K562 (cell line): ENCODE data around the gene ABRAXAS1. TPM values are rescaled to one million over a fixed set of nuclear protein-coding genes. Genes with fewer than 3 reads are reported as not detected.

Experiments
- ASH1L ChIP-seq: fragments of 450-650 bp; IDR thresholded peaks from 2 replicates; pipeline ENCODE4 v1.6.1; 2018; ENCODE audit warnings: borderline replicate concordance, mild to moderate bottlenecking, low read depth; ENCODE audit not compliant: partially characterized antibody
- CBFB ChIP-seq: sonication (generic); formaldehyde crosslinking; IDR thresholded peaks from 2 replicates; pipeline ENCODE4 v1.4.0; 2020; ENCODE audit warnings: mild to moderate bottlenecking, missing genetic modification reagents
- DDX20 ChIP-seq: fragments of 450-650 bp; IDR thresholded peaks from 2 replicates; pipeline ENCODE4 v1.6.1; 2016; ENCODE audit warnings: missing genetic modification characterization, low read depth, mild to moderate bottlenecking, missing compliant biosample characterization, moderate library complexity
- EP300 ChIP-seq: IDR thresholded peaks from 2 replicates; pipeline ENCODE4 v1.6.1; 2012; ENCODE audit warnings: low read length, improper control_type of control experiment
- ETV6 ChIP-seq, 3 experiments: fragments of 150-350 bp in 1 of 3; sonication (generic) in 1 of 3; formaldehyde crosslinking in 1 of 3; IDR thresholded peaks; 2 replicates each; pipeline versions ENCODE4 v1.6.1 to v1.8.0; 2014 to 2022; ENCODE audit warnings: borderline replicate concordance in 2 of 3, low read depth in 2 of 3, antibody characterized with exemption in 1 of 3, low read length in 1 of 3, mild to moderate bottlenecking in 1 of 3, missing genetic modification reagents in 1 of 3
- FOXK1 ChIP-seq: sonication (generic); formaldehyde crosslinking; IDR thresholded peaks from 2 replicates; pipeline ENCODE4 v1.8.0; 2022; ENCODE audit warnings: missing genetic modification reagents, mild to moderate bottlenecking, borderline replicate concordance
- NFIX ChIP-seq: fragments of 250-450 bp; sonication (Bioruptor Pico); IDR thresholded peaks from 2 replicates; pipeline ENCODE4 v1.4.0; 2020; ENCODE audit warnings: low read depth, mild to moderate bottlenecking, moderate library complexity
- PHF21A ChIP-seq: fragments of 450-650 bp; IDR thresholded peaks from 2 replicates; pipeline ENCODE4 v1.6.1; 2017; ENCODE audit warnings: low read depth, borderline replicate concordance
- PHTF2 ChIP-seq: fragments of 250-450 bp; sonication (Bioruptor Pico); IDR thresholded peaks from 2 replicates; pipeline ENCODE4 v1.5.0; 2021; ENCODE audit warnings: mild to moderate bottlenecking
- POLR3A ChIP-seq: IDR thresholded peaks from 2 replicates; pipeline ENCODE4 v1.6.1; 2011; ENCODE audit warnings: borderline replicate concordance, mild to moderate bottlenecking, moderate library complexity; ENCODE audit not compliant: insufficient read length, insufficient read depth; ENCODE audit errors: extremely low read depth
- POU5F1 ChIP-seq: fragments of 150-350 bp; IDR thresholded peaks from 2 replicates; pipeline ENCODE4 v1.6.1; 2014; ENCODE audit warnings: borderline replicate concordance, low read length, low read depth, mild to moderate bottlenecking; ENCODE audit not compliant: partially characterized antibody
- SIN3B ChIP-seq: fragments of 450-650 bp; IDR thresholded peaks from 2 replicates; pipeline ENCODE4 v1.6.1; 2017; ENCODE audit warnings: low read depth, mild to moderate bottlenecking, moderate library complexity
- SMARCE1 ChIP-seq: fragments of 450-650 bp; IDR thresholded peaks from 2 replicates; pipeline ENCODE4 v1.7.1; 2016; ENCODE audit warnings: mild to moderate bottlenecking
- VEZF1 ChIP-seq: fragments of 200-800 bp; sonication (Bioruptor generic); IDR thresholded peaks from 2 replicates; pipeline ENCODE4 v1.6.1; 2017; ENCODE audit warnings: missing genetic modification characterization, missing compliant biosample characterization
- ZNF41 ChIP-seq: fragments of 250-450 bp; sonication (Bioruptor Pico); conservative IDR thresholded peaks from 2 replicates; pipeline ENCODE4 v1.4.0; 2020; ENCODE audit warnings: mild to moderate bottlenecking
- ZNF589 ChIP-seq: fragments of 200-800 bp; sonication (Bioruptor generic); IDR thresholded peaks from 2 replicates; pipeline ENCODE4 v1.6.1; 2016; ENCODE audit warnings: low read depth, missing genetic modification characterization, missing compliant biosample characterization
- polyA plus RNA-seq, 8 experiments: library from polyadenylated mRNA; depleted of rRNA in 4 of 8; stranded (reverse) in 5 of 8; unstranded in 3 of 8; fragments of >200 nt; fragmentation: Nextera tagmentation in 2 of 8; fragmentation: Illumina TruSeq in 1 of 8; extraction: Ambion mirVana in 2 of 8; extraction: Trizol in 1 of 8; gene quantifications; 2 replicates each; pipeline versions ENCODE4 v1.2.1 to v1.2.3, GENCODE V29; 2011 to 2014; ENCODE audit warnings: inconsistent platforms in 1 of 8, missing spikeins in 1 of 8
- total RNA-seq, 7 experiments: library from RNA; depleted of rRNA in 6 of 7; stranded (reverse); fragments of >200 nt in 6 of 7; fragmentation: Illumina TruSeq in 2 of 7; extraction: Trizol in 2 of 7; gene quantifications; 2 replicates each; pipeline versions ENCODE4 v1.2.1 to v1.2.3, GENCODE V29; 2011 to 2021; ENCODE audit warnings: low replicate concordance in 1 of 7
- TF ChIP-seq, protein P1 (sequence below): sonication (generic); formaldehyde crosslinking; IDR thresholded peaks from 2 replicates; pipeline ENCODE4 v1.9.0; 2022; ENCODE audit warnings: mild to moderate bottlenecking, missing genetic modification reagents
- TF ChIP-seq, protein P2 (sequence below): fragments of 450-650 bp; formaldehyde crosslinking; IDR thresholded peaks from 2 replicates; pipeline ENCODE4 v1.4.0; 2020; ENCODE audit warnings: mild to moderate bottlenecking, moderate library complexity
- TF ChIP-seq, protein P3 (sequence below), 2 experiments: fragments of 200-800 bp in 1 of 2; sonication (Bioruptor generic) in 1 of 2; sonication (generic) in 1 of 2; formaldehyde crosslinking in 1 of 2; IDR thresholded peaks in 1 of 2; conservative IDR thresholded peaks in 1 of 2; 2 replicates each; pipeline versions ENCODE4 v1.5.0 to v1.6.1; 2016 to 2020; ENCODE audit warnings: missing compliant biosample characterization in 1 of 2, missing genetic modification characterization in 1 of 2, missing genetic modification reagents in 1 of 2

ABRAXAS1 gene
- total and polyA plus RNA-seq, 9 of the 15 experiments (the other 6 are each of a cell fraction or from before 2014, with no cell fraction given) = 10.8 to 48.3 (median 22.1) TPM

GRCh38 chr4:83484500-83485461 lies at the start of gene ABRAXAS1 (continued):
- TF ChIP-seq ETV6 (IDR thresholded peaks at IDR 0.05; ENCODE audit: borderline replicate concordance in 1 of 2, low read depth in 2 of 2, low read length in 1 of 2) (no peak), ETV6 (CRISPR knock-in tag; IDR thresholded peaks at IDR 0.05; ENCODE audit: borderline replicate concordance) (0 out of 2 replicates have a peak, but pooled peaks have one; percentile 51), ZNF589 (CRISPR knock-in tag) (peak; percentile 19; the same call in 1 of the 2 replicates), VEZF1 (peak; percentile 96), ZNF41 (CRISPR knock-in tag) (no peak), PHF21A (no peak), FOXK1 (peak; percentile 93; the same call in 1 of the 2 replicates), NFIX (CRISPR knock-in tag) (no peak), CBFB (CRISPR knock-in tag) (peak; percentile 87; the same call in 1 of the 2 replicates), POLR3A (no peak), ASH1L (peak; percentile 36), SIN3B (no peak), DDX20 (tag) (no peak), PHTF2 (CRISPR knock-in tag) (no peak), POU5F1 (no peak), EP300 (no peak), SMARCE1 (0 out of 2 replicates have a peak, but pooled peaks have one; percentile 31)
- TF ChIP-seq, protein P1, sequence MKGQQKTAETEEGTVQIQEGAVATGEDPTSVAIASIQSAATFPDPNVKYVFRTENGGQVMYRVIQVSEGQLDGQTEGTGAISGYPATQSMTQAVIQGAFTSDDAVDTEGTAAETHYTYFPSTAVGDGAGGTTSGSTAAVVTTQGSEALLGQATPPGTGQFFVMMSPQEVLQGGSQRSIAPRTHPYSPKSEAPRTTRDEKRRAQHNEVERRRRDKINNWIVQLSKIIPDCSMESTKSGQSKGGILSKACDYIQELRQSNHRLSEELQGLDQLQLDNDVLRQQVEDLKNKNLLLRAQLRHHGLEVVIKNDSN = no peak
- TF ChIP-seq, protein P2, sequence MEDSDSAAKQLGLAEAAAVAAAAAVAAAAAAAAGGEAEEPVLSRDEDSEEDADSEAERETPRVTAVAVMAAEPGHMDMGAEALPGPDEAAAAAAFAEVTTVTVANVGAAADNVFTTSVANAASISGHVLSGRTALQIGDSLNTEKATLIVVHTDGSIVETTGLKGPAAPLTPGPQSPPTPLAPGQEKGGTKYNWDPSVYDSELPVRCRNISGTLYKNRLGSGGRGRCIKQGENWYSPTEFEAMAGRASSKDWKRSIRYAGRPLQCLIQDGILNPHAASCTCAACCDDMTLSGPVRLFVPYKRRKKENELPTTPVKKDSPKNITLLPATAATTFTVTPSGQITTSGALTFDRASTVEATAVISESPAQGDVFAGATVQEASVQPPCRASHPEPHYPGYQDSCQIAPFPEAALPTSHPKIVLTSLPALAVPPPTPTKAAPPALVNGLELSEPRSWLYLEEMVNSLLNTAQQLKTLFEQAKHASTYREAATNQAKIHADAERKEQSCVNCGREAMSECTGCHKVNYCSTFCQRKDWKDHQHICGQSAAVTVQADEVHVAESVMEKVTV = no peak
- TF ChIP-seq, protein P3, sequence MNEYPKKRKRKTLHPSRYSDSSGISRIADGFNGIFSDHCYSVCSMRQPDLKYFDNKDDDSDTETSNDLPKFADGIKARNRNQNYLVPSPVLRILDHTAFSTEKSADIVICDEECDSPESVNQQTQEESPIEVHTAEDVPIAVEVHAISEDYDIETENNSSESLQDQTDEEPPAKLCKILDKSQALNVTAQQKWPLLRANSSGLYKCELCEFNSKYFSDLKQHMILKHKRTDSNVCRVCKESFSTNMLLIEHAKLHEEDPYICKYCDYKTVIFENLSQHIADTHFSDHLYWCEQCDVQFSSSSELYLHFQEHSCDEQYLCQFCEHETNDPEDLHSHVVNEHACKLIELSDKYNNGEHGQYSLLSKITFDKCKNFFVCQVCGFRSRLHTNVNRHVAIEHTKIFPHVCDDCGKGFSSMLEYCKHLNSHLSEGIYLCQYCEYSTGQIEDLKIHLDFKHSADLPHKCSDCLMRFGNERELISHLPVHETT (CRISPR knock-in tag; conservative IDR thresholded peaks at IDR 0.05 in 1 of 2, IDR thresholded peaks at IDR 0.05 in 1 of 2) = peak in 1 of 2 experiments; percentile 87; a peak in 2 of 4 replicates
